HG02870 (cell line): ENCODE data around the gene B4GALT1.

Experiments used
- ATAC-seq: cut with Tn5 transposase; IDR thresholded peaks from one replicate; pipeline ENCODE4 v1.9.1; 2021; ENCODE audit warnings: mild to moderate bottlenecking, moderate library complexity; ENCODE audit not compliant: unreplicated experiment

Gene B4GALT1

DNA sequence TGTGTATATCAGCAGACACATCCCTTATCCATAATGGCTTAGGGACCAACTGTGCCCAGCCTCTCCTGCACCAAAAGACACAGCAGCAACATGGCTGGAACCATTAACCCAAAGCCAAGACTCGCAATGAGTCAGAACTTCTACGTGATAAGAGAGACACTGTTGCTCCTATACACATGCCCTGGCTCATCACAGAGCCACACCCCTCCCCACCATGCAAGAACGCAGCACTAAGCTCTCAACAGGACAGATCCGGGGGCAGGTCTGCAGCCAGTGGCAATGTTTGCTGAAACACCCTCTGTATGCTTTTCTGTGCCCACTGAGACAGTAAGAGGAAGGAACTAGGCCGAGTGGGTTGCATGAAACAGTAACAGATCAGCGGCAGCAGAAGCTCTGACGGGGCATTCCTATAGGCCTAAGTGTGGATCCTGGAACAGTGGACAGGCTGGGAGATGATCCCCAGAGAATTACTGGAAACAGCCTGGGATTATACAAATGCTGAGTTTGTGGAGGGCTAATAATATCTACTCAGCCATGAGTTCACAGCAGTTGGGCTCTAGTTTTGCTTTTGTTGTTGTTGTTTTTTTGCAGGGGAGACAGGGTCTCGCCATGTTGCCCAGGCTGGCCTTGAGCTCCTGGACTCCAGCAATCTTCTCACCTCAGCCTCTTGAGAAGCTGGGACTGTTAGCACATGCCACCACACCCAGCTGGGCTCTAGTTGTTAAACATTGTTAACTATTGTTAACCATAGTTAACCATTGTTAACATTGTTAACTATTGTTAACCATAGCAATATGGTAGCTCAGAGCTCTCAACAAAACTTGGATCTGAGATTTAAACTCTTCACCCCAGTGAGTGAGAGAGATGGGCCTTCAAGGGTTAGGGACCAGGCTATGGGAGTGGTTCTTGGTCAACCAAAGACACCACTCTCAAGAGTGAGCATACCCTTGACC, 41.0 kb downstream of the B4GALT1 start:
- ATAC-seq: no peak

DNA sequence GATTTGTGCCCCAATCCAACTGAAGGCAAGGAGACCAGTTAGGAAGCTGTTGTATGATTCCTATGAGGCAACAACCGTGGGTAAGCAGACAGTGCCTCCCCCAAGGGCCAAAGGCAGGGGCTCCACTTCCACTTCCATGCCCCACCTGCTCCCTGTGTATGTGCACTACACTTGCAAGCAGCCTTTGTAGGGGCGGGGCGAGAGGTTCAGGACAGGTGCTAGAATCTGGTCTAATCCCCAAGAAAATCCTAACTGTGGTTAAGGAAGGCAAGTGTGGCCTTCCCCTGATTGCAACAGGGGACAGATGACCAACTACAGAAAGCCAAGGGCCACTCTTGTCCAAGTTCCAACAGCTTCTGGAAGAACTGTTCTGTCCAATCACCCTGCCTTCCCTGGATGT, 41.7 kb downstream of the B4GALT1 start:
- no peak for ATAC-seq

DNA sequence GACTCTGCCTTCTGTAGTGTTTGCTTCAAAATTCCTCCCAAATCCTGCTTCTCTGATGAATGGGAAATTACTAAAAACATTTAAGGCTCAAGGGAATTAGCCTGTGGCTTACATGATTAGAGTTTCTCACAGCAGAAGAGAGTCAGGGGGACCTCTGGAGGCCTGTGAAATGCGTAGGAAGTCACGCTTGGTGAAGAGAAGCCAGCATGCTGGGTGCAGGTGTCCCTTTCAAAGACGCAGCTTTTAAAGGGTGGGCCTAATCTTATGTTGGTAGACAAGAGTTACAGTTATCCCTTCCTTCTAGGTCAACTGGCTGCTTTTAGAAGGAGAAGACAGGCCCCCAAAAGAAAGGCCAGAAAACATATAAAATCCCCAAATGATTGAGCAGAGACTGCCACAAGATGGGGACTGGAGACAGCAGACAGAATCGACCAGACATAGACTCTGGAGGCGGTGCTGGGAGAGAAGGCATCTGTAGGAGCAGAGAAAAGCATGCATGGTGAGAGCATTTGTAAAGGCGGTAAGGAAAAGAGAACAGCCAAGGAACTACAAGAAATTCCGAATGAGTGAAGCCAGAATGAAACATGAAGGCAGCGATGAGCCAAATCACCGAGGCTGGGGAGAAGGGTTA, 42.3 kb downstream of the B4GALT1 start:
- ATAC-seq: no peak

DNA sequence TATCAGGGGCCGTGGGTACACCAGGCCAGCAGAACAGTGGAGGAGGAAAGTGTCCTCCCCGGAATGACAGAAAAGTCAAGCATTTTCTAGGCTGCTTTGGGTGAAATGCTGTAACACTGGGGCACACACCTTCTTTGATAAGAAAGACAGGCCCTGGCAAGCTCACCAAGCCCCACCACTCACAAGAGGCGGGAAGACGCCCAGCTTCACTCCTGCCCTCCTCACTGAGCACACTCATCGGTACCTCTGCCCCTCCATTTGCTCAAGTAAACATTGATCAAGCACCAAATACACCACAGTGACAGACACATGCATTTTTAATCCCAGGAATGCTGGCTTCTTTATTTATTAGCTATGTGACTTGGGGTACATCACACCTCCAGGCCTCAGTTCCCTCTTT, 43.1 kb downstream of the B4GALT1 start:
- ATAC-seq: no peak

DNA sequence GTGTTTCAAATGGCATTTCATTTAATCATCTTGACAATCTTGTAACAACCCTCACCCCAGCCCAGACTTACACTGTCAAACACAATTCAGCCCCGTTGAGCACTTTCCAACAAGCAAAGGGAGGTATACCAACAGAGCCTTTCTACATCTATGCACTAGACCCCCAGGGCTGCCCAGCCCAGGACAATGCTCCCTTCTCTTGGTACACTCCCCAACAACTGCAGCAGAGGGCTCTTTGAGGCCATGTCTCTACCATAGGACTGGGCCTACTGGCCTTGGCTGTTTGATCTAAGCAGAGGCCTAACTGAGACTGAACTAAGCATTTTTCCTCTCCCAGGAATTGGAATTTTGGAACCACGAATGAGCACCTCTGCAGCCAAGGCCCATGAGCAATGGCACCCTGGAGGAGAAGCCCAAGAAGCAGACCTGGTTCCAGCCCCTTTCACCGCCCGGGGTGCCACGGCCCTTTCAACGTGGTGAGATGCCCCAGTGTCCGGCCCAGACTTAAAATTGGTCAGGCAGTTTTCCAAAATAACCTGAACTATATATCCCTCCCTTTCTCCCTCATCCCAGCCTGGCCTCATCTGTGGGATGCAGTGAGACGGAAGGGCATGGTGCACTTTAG, 43.6 kb downstream of the B4GALT1 start:
- no peak for ATAC-seq

DNA sequence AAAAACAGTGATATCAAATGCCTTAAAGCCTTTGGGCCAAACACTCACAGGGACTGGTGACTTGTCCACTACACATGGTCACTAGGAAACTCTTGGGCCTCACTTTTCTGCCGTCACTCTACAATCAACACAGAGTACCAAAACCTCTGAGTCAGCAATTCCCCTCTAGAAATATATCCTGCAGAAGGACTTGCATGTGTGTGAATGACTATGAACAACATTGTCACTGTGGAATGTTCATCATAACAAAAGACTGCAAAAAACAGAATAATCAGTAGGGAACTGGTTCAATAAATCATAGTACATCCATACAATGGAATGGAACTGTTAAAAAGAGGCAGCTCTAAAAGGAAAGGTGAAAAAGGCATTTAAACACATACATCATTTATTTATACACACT, 46.5 kb downstream of the B4GALT1 start:
- no peak for ATAC-seq

DNA sequence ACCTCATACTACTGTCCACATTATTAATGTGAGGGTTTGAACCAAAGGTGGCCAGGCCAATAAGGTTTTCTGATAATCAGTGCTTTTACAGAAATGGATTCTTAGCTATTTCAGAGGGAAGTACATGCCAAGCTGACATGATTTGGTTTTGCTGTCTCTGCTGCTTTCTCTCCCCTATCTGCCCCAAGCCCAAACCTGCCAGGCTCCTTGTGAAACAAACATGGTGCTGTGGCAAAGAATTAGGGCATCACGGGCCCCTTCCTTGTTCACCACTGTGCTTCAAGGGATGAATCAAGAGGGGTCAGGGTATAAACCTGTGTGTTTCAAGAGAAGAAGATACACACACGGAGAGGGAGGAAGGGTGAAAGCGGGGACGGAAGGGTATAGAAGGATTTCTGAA, 49.3 kb downstream of the B4GALT1 start:
- ATAC-seq: no peak

DNA sequence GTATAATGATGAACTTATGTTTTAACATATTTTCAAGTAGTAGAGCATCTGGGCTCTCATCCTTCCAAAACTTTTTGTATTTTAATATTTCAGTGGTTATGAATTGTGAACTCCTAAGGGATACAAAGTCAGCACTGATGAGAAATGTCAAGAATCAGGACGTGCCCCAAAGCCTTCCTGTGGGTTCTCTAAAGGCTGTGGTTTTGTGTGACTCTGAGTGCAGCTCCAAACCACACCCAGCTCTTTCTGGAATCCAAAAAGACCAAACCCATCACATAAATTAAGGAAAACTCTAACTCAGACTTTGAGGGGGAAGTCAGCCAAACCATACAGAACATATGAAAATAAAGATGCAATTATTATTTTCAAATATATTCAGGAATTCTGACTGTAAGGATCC, 49.8 kb downstream of the B4GALT1 start:
- ATAC-seq: no peak

DNA sequence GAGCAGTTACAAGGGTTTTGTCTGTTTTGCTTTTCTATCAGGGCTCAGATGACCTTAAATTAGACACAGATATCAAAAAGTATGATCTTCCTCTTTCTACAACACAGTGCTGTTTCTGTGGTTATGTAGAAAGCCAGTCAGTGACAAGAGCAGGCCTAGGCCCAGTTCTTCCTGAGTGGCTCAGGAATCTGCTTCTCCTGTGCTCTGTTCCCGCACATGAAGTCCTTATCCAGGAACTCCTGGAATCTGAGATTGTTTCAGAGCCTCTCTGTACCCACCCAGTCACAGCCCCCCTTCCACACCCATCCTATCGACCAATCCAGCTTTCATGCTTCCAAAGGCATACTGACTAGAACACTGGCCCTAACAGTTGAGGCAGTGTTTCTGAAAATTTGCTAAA, 50.3 kb downstream of the B4GALT1 start:
- ATAC-seq: peak; percentile 62

DNA sequence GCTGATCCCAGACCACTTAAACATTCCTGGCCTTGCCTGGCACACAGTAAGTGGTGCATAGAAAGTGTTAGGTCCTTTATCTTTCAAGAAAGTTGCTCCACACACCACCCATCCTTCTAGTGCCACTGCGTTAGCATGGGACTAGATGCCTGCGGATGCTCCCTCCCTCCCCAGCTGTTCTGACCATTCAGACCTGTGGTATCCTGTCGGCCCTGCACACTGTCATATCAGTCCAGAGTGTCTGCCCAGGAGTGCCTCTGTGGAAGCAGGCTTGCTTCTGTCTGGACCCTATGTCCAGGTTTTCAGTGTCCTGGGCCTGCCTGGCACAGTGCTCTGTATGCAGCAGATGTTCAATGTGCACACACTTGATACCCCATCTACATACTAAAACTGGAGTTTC, 52.4 kb downstream of the B4GALT1 start:
- ATAC-seq: no peak

DNA sequence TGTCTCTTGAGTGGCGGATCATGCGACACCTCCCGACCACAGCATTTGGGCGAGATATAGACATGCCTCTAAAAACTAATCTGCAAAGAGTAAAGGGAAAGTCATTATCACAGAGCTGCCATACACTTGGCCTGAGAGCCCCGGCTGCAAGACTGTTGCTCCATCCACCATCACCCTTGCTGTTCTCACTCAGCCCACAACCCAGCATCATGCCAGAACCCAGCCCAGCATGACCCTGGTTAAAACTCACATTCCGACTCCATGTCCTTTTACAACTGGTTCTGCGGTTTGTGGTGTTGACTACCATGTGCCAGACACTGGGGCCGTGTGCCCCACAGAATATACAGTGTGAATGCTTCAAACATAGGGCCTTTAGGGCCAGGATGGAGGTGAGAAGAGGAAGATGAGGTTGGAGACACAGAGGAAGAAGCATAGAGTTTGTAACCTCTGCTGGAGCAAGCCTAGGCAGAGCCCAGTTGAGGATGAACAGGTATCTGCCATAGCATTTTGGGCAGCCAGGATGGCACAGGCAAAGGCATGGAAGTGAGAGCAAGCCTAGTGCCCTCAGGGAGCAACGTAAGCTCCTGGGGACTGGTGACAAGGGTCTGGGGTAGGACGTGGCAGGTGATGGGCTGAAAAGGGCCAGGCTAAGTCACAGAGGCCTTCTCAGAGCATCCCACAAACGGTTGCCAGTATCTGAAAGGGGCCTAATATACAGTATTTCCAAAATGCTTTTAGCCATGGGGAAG, 53.2 kb downstream of the B4GALT1 start:
- no peak for ATAC-seq

DNA sequence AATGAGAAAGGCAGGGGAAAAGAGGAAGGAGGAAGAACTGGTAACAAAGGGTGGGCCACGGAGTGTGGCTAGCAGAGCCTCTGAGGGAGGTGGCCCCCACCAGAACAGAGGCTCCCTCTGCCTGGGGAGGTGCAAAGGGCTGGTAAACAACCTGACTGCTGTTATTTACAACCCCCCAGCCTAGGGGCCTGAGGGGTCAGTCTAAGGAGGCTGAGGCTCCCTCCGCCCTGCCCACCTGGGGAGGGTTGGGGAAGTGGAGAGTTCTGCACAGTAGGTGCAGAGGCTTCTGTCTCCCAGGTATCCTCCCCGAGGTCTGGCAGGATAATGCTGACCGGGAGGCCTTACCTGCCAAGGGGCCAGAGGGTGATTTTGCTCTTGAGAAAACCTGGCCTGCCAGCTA, 55.0 kb downstream of the B4GALT1 start:
- no peak for ATAC-seq

DNA sequence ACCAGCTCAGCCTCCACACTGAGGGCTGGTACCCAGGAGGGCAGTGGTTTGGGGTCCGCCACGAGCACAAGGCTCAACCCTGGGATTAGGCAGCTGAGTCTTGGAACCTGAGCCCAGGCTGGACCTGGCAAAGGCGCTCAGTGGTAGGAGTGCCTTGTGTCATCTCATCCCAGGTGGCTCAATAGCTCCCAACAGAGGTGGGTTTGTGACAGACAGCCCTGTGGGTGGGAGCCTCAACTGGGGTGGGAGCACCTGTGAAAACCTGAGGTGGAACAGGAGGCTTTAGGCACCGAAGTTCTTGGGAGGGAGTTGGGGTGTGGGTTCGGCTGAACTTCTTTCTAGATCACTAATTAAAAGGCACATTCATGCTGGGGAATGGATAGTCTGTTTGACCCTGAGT, 55.5 kb downstream of the B4GALT1 start:
- ATAC-seq: no peak

DNA sequence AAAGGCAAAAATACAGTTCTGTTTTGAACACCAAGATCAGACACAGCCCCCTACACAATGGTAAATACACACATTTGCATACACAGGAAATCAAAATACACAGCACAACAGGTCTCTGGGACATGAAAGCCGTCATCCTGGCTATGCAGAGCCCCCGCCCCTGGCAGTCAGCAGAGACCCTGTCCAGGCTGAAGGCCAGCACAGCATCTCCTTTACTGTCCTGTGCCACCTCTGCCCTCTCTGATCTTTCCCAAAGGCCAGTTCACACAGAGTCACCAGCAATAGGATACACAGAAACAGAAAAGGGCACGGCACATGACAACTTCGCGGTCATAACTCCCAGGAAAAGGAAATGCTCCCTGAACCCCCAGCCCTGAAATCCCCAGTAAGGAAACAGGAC, 56.5 kb downstream of the B4GALT1 start:
- ATAC-seq: no peak

DNA sequence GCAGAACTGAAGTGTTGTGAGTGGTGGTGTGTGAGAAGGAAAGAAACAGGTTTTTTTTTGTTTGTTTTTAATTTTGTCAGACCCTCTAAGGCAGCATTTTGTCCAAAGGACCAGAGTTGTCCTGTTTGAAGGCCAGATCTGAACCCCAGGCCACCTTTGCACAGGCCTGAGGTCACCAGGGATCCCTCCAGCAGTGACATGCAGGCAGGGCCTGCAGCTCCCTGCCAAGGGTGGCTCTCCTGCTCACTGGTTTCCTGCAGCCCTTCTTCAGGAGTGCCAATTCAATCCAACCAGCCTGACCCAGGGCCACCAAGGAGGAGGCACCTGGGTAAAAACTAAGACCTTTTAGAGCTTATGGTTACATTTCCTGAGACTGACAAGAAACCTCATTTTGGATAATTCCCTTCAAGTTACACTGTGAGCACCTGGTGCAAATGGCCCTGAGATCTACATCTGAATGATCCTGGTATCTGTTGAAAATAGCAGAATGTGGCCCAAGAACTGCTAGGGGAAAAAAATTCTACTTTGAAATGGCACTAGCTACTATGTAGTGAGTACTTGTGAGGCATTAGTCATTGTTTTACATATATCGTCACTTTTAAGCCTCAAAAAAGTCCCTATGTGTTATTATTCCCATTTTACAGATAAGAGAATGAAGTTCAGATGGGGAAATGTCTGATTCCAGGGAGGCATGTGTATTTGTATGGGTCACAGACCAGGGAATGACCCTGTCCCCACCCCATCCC, 57.1 kb downstream of the B4GALT1 start:
- no peak for ATAC-seq

DNA sequence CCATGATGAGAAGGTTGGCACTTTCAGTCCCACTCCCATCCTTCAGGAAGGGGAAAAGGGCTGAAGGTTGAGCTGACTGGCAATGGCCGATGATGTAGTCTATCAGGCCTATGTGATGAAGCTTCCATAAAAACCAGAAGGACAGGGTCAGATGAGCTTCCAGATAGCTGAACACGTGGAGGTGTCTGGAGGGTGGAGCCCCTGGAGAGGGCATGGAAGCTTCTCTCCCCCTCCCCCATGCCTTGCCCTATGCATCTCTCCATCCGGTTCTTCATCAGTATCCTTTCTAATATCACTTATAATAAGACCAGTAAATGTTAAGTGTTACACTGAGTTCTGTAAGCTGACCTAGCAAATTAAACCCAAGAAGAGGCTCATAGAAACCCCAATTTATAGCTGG, 58.0 kb downstream of the B4GALT1 start:
- ATAC-seq: no peak

DNA sequence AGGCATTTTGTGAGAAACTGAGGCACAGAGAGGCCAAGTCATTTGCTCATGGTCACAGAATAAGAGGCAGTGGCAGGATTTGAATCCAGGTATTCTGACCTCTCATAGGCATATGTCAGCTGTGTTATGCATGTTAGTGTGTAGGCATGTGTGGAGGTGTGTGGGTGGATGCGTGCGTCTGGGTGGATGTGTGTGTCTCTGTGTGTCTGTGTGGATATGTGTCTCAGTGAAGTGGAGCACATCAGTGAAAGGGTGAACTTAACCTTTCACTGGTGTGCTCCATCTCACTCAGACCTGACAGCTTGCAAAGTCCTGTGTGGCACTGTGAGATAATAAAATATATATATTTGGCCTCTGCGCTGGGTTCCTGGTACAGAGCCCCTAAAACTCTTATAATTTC, 58.7 kb downstream of the B4GALT1 start:
- no peak for ATAC-seq

DNA sequence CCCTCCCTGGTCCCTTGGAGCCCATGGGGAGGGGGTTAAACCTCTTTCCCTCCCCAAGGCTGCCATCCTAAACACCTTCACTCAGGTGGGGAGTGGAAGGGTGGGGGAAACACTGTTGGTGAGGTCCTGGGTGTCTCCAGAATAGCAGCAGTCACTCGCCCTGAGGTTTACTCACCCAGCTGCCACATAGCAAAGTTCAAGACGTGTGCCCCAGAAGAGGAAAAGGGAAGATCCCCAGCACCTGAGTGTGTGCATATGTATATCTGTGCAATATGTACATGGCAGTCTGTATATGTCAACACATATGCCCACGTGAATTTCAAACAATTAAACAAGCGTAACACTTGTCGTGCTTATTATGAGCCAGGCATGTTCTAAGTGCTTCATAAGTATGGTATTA, 59.4 kb downstream of the B4GALT1 start:
- ATAC-seq: no peak

DNA sequence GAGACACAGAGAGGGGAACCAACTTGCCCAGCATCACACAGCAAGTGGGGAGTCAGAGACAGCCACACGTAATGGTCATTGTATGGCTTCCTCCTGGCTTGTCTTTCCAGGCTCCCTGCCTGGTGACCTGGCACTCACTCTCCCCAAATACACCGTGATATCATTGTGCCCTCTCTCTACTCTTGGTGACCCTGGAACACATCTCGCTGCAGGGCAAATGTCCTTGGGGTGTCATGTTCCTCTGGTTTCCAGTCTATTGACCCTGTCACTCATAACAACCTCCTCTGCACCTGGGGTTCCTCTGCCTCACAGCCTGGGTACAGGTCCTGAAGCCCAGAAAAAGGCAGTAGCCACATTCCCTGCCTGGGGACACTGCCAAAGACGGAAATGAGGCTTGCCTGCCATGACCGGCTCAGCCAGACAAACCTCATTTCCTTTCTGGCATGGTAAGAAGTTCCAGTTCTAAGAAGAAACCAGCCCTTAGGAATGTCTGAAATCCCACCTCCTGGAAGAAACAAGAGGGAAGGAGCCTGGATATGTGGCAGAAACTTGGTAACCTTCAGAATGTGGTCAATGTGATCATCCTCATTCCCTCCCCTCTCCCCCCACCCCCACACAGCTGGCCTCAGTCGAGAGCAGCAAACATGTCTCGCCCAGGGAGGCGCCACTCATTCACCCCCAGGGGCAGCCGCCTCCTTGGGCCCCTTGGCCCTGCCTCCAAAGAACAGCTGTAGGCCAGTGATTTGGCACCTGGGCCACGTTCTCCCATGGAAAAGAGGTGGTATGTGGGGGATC, 60.1 kb downstream of the B4GALT1 start:
- ATAC-seq: no peak

DNA sequence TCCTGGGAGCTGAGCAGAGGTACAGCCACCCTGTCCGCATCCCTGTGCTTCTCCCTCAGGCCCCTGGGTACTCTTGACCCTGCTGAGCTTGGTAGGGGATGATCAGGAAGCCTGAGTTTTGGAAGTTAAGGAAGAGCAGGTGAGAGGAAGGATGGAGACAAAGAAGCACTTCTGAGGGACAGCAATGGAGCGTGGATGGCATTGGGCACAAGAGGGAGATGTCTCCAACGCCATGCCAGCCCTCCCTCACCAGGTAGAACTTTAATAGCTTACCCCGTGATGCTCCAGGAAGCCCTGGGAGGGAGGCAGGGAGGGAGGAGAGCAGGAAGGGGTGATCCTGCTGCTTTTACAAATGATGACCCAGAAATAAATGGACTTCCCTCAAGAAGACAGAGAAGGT, 60.8 kb downstream of the B4GALT1 start:
- no peak for ATAC-seq
